ENCODE results near the gene KCTD16. TPM values are rescaled to one million over a fixed set of nuclear protein-coding genes. Genes with fewer than 3 reads are reported as not detected.

The KCTD16 gene
- total RNA-seq, 1 experiment from 2014 or later = 0.64 TPM

- TF ChIP-seq CBX3 (IDR thresholded peaks at IDR 0.05; ENCODE audit: low read depth) (no peak), FOSL1 (IDR thresholded peaks at IDR 0.05; ENCODE audit: low read depth) (no peak), EGR1 (IDR thresholded peaks at IDR 0.05; ENCODE audit: low read depth) (no peak), SP1 (IDR thresholded peaks at IDR 0.05; ENCODE audit: low read depth) (no peak), ZFX (IDR thresholded peaks at IDR 0.05) (no peak), EZH2 (IDR thresholded peaks at IDR 0.05) (no peak)
These were observed 332.4 kb downstream of the KCTD16 start (continued) for GRCh38 chr5:144503123-144503522.

- Histone ChIP-seq H3K4me2 (ENCODE audit: low read length) (no peak overlapping the region), H3K4me3 (replicated peaks in 1 of 2; ENCODE audit: low read depth in 1 of 2, low read length in 2 of 2) (no peak overlapping the region), H4K20me1 (ENCODE audit: insufficient read depth) (no peaks in the 10 kb centered on the region), H3K9ac (ENCODE audit: low read length) (no peak overlapping the region), H3K27me3 (ENCODE audit: insufficient read depth, low read length) (0 out of 2 replicates have a peak, but pooled peaks cover 3% of the 10 kb centered on the region), H3K9me3 (ENCODE audit: control insufficient read depth in 1 of 2, insufficient read depth in 1 of 2, low read depth in 1 of 2, low read length in 2 of 2) (no peaks in the 10 kb centered on the region), H3K36me3 (ENCODE audit: control insufficient read depth in 1 of 2, insufficient read depth in 2 of 2, low read length in 2 of 2) (no peaks in the 10 kb centered on the region), H3K79me2 (ENCODE audit: insufficient read depth, low read length) (no peaks in the 10 kb centered on the region), H3K27ac (ENCODE audit: low read depth, low read length) (no peak overlapping the region), H3K9me2 (ENCODE audit: insufficient read depth) (no peaks in the 10 kb centered on the region), H3K4me1 (ENCODE audit: control insufficient read depth in 1 of 2, insufficient read depth in 2 of 2, low read length in 2 of 2) (no peaks in the 10 kb centered on the region), H2AFZ (ENCODE audit: low read depth, low read length, poor library complexity, severe bottlenecking) (no peak overlapping the region)
- BruUV-seq (replicated peaks) = no TSS peak
- ChIA-PET CTCF (no interaction called here), RAD21 (ENCODE audit: low non-redundant PET in 1 of 2, low total read pairs in 2 of 2, uncharacterized antibody in 2 of 2, unreplicated experiment in 2 of 2) (no interaction called here), POLR2A (no interaction called here)
- ATAC-seq (no peak), DNase-seq (ENCODE audit: low read depth, low spot score) (no peak)
- intact Hi-C loops (cut with micrococcal nuclease) = no loop called here
- TF ChIP-seq MAX (IDR thresholded peaks at IDR 0.05) (no peak), CTCF (IDR thresholded peaks at IDR 0.05 in 2 of 3, conservative IDR thresholded peaks at IDR 0.05 in 1 of 3; ENCODE audit: borderline replicate concordance in 1 of 3, insufficient read depth in 1 of 3, low read depth in 2 of 3, low read length in 2 of 3) (no peak), JUND (IDR thresholded peaks at IDR 0.05) (no peak), ZBTB33 (IDR thresholded peaks at IDR 0.05; ENCODE audit: extremely low read depth, insufficient replicate concordance, low read length) (no peak), ZNF274 (IDR thresholded peaks at IDR 0.05; ENCODE audit: low read depth, low read length) (no peak), EZH2phosphoT487 (IDR thresholded peaks at IDR 0.05; ENCODE audit: borderline replicate concordance) (no peak), RAD21 (IDR thresholded peaks at IDR 0.05; ENCODE audit: low read depth) (no peak), REST (IDR thresholded peaks at IDR 0.05; ENCODE audit: low read depth) (no peak), EGR1 (IDR thresholded peaks at IDR 0.05; ENCODE audit: low read depth) (no peak), FOSL1 (IDR thresholded peaks at IDR 0.05; ENCODE audit: low read depth) (no peak), SRF (IDR thresholded peaks at IDR 0.05; ENCODE audit: low read depth) (no peak)
These were observed 334.4 kb downstream of the KCTD16 start for GRCh38 chr5:144504929-144505577.

Data from HCT116 (cell line).